GM12878 (cell line): ENCODE data around the gene RACK1. TPM values are rescaled to one million over a fixed set of nuclear protein-coding genes. Genes with fewer than 3 reads are reported as not detected.

Experiments
- ATAC-seq: fragments of 200-7000 bp; cut with Tn5 transposase; 3 replicates; pipeline ENCODE4 v1.9.1; 2020; ENCODE audit warnings: mild to moderate bottlenecking, moderate library complexity
- BruUV-seq: library from RNA; stranded (reverse); fragments of 400-500 nt; replicated peaks from 2 replicates; lab custom pipeline; 2021; lab: Mats Ljungman, UMichigan
- CTCF ChIA-PET: fragments of 300-600 bp; sonication (Branson Sonifier 250); formaldehyde crosslinking; extraction: SDS; loops from one replicate; lab custom pipeline; 2021; ENCODE audit warnings: inconsistent platforms; lab: Yijun Ruan, JAX
- POLR2A ChIA-PET: fragments of 350-600 bp; formaldehyde crosslinking; extraction: SDS; loops from one replicate; lab custom pipeline; 2021; ENCODE audit warnings: inconsistent platforms; lab: Charles Lee
- RAD21 ChIA-PET: fragments of 300-600 bp; sonication (Branson Sonifier 250); formaldehyde crosslinking; loops from one replicate; lab custom pipeline; 2023; ENCODE audit warnings: antibody characterized with exemption; ENCODE audit not compliant: unreplicated experiment; lab: Charles Lee
- SMC1A ChIA-PET: fragments of 300-600 bp; sonication (Branson Sonifier 250); formaldehyde crosslinking; loops from one replicate; lab custom pipeline; 2023; ENCODE audit not compliant: unreplicated experiment, uncharacterized antibody; lab: Charles Lee
- DNase-seq: peaks from one replicate; pipeline ENCODE4 v3.0.0-alpha.2; 2011; ENCODE audit warnings: low read depth, low spot score
- FAIRE-seq: peaks from 3 replicates; lab custom pipeline; 2011; peaks lifted over from hg19 to GRCh38; lab: Jason Lieb, UNC
- H2AFZ ChIP-seq: 2 replicates; pipeline ENCODE4 v1.6.0; 2011; ENCODE audit warnings: low read depth, low read length, control low read depth; ENCODE audit not compliant: control insufficient read depth
- H3K27ac ChIP-seq: 2 replicates; pipeline ENCODE4 v1.5.1; 2011; ENCODE audit warnings: control low read depth; ENCODE audit not compliant: control insufficient read depth, insufficient read depth
- H3K27me3 ChIP-seq, 2 experiments: replicated peaks in 1 of 2; 2 replicates each; pipeline versions ENCODE4 v1.6.0 to v1.6.1; 2011; ENCODE audit warnings: low read length in 1 of 2; ENCODE audit not compliant: control insufficient read depth in 2 of 2, insufficient read depth in 2 of 2
- H3K36me3 ChIP-seq, 2 experiments: 2 replicates each; pipeline ENCODE4 v1.5.1; 2011; ENCODE audit warnings: low read length in 1 of 2; ENCODE audit not compliant: control insufficient read depth in 2 of 2, insufficient read depth in 2 of 2
- H3K4me1 ChIP-seq: 2 replicates; pipeline ENCODE4 v1.6.1; 2011; ENCODE audit warnings: mild to moderate bottlenecking, low read length, moderate library complexity, mixed read lengths; ENCODE audit not compliant: control insufficient read depth, insufficient read depth
- H3K4me2 ChIP-seq: 2 replicates; pipeline ENCODE4 v1.6.0; 2011; ENCODE audit warnings: control low read depth; ENCODE audit not compliant: control insufficient read depth, insufficient read depth
- H3K4me3 ChIP-seq: fragments of 200-600 bp; sonication (generic); 2 replicates; pipeline ENCODE4 v1.5.1; 2016
- H3K79me2 ChIP-seq: 2 replicates; pipeline ENCODE4 v1.6.0; 2011; ENCODE audit warnings: low read length; ENCODE audit not compliant: control insufficient read depth, insufficient read depth
- H3K9ac ChIP-seq: 2 replicates; pipeline ENCODE4 v1.8.0; 2011; ENCODE audit warnings: low read length, control low read depth, mixed read lengths; ENCODE audit not compliant: control insufficient read depth, insufficient read depth
- H3K9me3 ChIP-seq: replicated peaks from 3 replicates; pipeline ENCODE4 v1.5.1; 2011; ENCODE audit warnings: mild to moderate bottlenecking, low read length; ENCODE audit not compliant: control insufficient read depth, insufficient read depth
- H4K20me1 ChIP-seq: 2 replicates; pipeline ENCODE4 v1.6.0; 2011; ENCODE audit not compliant: control insufficient read depth, insufficient read depth
- CEBPB ChIP-seq, 2 experiments: fragments of 150-350 bp in 1 of 2; IDR thresholded peaks; 2 replicates each; pipeline ENCODE4 v1.6.1; 2012 to 2014; ENCODE audit warnings: low read depth in 2 of 2, low read length in 2 of 2, borderline replicate concordance in 1 of 2, inconsistent platforms in 1 of 2
- CTCF ChIP-seq, 3 experiments: IDR thresholded peaks in 2 of 3; conservative IDR thresholded peaks in 1 of 3; 2 replicates each; pipeline ENCODE4 v1.5.1; 2011; ENCODE audit warnings: low read depth in 3 of 3, low read length in 3 of 3, mild to moderate bottlenecking in 3 of 3, control low read depth in 2 of 3, moderate library complexity in 2 of 3, inconsistent platforms in 1 of 3, mixed read lengths in 1 of 3; ENCODE audit not compliant: control insufficient read depth in 2 of 3, insufficient read depth in 1 of 3; ENCODE audit errors: extremely low read depth in 1 of 3
- RCOR1 ChIP-seq: conservative IDR thresholded peaks from 2 replicates; pipeline ENCODE4 v1.6.1; 2012; ENCODE audit warnings: low read depth, low read length, improper control_type of control experiment
- SMAD5 ChIP-seq: IDR thresholded peaks from 2 replicates; pipeline ENCODE4 v1.6.1; 2016; ENCODE audit warnings: antibody characterized with exemption, low read depth
- WGBS: methylation state at CpG from one replicate; pipeline ENCODE4 v1.1.6; 2016; ENCODE audit warnings: low lambda C conversion rate; ENCODE audit not compliant: insufficient replicate concordance, insufficient coverage; ENCODE audit errors: missing lambda C conversion rate; 5-methylcytosine and 5-hydroxymethylcytosine counted together
- in situ Hi-C: fragments of 300-500 bp; cut with MboI; formaldehyde crosslinking; loops from 9 replicates; pipeline ENCODE4 v1.14.3; 2018; ENCODE audit warnings: mixed read lengths
- intact Hi-C: fragments of 100-400 bp; cut with micrococcal nuclease; formaldehyde crosslinking; loops from one replicate; pipeline ENCODE4 v1.14.2; 2022; ENCODE audit not compliant: unreplicated experiment
- polyA plus RNA-seq, 11 experiments: library from polyadenylated mRNA; depleted of rRNA in 4 of 11; unstranded in 6 of 11; stranded (reverse) in 5 of 11; fragments of >200 nt; fragmentation: Nextera tagmentation in 4 of 11; fragmentation: Illumina TruSeq in 1 of 11; extraction: Ambion mirVana in 4 of 11; extraction: Trizol in 1 of 11; gene quantifications; 1 replicate in 1 of 11; 2 replicates in 10 of 11; pipeline versions ENCODE4 v1.2.1 to v1.2.3, GENCODE V29; 2011 to 2016; ENCODE audit warnings: inconsistent platforms in 2 of 11, missing spikeins in 2 of 11, low read depth in 1 of 11
- total RNA-seq, 4 experiments: library from RNA; depleted of rRNA in 3 of 4; stranded (reverse); fragments of >200 nt in 3 of 4; fragmentation: Illumina TruSeq in 1 of 4; extraction: Trizol in 1 of 4; gene quantifications; 2 replicates each; pipeline versions ENCODE4 v1.2.1 to v1.2.3, GENCODE V29; 2013 to 2021

RACK1 gene
- total and polyA plus RNA-seq, 10 of the 15 experiments (the other 5 are each of a cell fraction or from before 2014, with no cell fraction given): 1,365 to 6,584 (median 4,167) TPM

- Histone ChIP-seq H3K4me3 (peak overlapping the region; percentile 98), H3K27me3 (no peaks in the 10 kb centered on the region), H3K27ac (peak overlapping the region; percentile 56), H3K4me2 (peak overlapping the region; percentile 98), H3K36me3 (peaks cover 0 to 8% of the 10 kb centered on the region in 2 experiments; a peak in 2 of 4 replicates), H4K20me1 (no peaks in the 10 kb centered on the region), H3K4me1 (peaks cover 16% of the 10 kb centered on the region), H3K9ac (peak overlapping the region; percentile 76), H2AFZ (no peak overlapping the region), H3K9me3 (no peaks in the 10 kb centered on the region), H3K79me2 (peaks cover 85% of the 10 kb centered on the region)
- TF ChIP-seq SMAD5 (no peak), CTCF (IDR thresholded peaks at IDR 0.05 in 2 of 3, conservative IDR thresholded peaks at IDR 0.05 in 1 of 3; ENCODE audit: control insufficient read depth in 2 of 3, extremely low read depth in 1 of 3, insufficient read depth in 1 of 3, low read depth in 3 of 3, low read length in 3 of 3) (peak in 1 of 3 experiments; percentile 9; a peak in 1 of 6 replicates), CEBPB (IDR thresholded peaks at IDR 0.05; ENCODE audit: borderline replicate concordance in 1 of 2, low read depth in 2 of 2, low read length in 2 of 2) (no peak), RCOR1 (no peak)
- RAD21 ChIA-PET: no interaction called here
- FAIRE-seq (no peak), DNase-seq (no peak), ATAC-seq (no peak)
- 39% methylated on average over 4 of the region's 4 CpGs for WGBS
- in situ Hi-C loops: no loop called here
- POLR2A ChIA-PET: interaction anchor here (1.3 to 3.4 kb wide), 2 partner anchors 13 to 41 kb away, joined by 4 to 19 read pairs; partner anchors contain the start of gene TRIM52
- SMC1A ChIA-PET: interaction anchor here (0.8 to 1.7 kb wide), 4 partner anchors 9 to 32 kb away, joined by 3 to 5 read pairs (median 3); no protein-coding TSS in a partner anchor
- no TSS peak for BruUV-seq
- CTCF ChIA-PET: interaction anchor here (0.9 to 2.0 kb wide), 3 partner anchors 9 to 64 kb away, joined by 3 to 8 read pairs (median 6); no protein-coding TSS in a partner anchor
- intact Hi-C loops: no loop called here
Measured at GRCh38 chr5:181248277-181248676, 4.6 kb upstream of the RACK1 start.
